HG02571 (cell line): ENCODE results near the gene KRT80.
"Not testable (repeated sequence)": the region's sequence is repeated elsewhere in the genome, so short reads cannot be mapped to it uniquely, and the experiment has no call there.

Source experiments
- ATAC-seq: cut with Tn5 transposase; IDR thresholded peaks from one replicate; pipeline ENCODE4 v1.9.1; 2021; ENCODE audit warnings: mild to moderate bottlenecking, moderate library complexity; ENCODE audit not compliant: unreplicated experiment

KRT80 gene

GRCh38 chr12:52191841-52192791, at the start of gene KRT80:
TSS of gene KRT80 (minus strand) at chr12:52192014. CDS start at chr12:52191902, 112 bp downstream.
- no peak for ATAC-seq

GRCh38 chr12:52241205-52241842, 49.5 kb upstream of the KRT80 start:
- ATAC-seq = no peak

GRCh38 chr12:52240247-52240646, 48.4 kb upstream of the KRT80 start:
- not testable (repeated sequence) for ATAC-seq

GRCh38 chr12:52239767-52240166, 48.0 kb upstream of the KRT80 start:
- no peak for ATAC-seq

GRCh38 chr12:52238916-52239646, 47.3 kb upstream of the KRT80 start:
- ATAC-seq = no peak

- ATAC-seq = no peak
Observed at GRCh38 chr12:52238207-52238840, 46.5 kb upstream of the KRT80 start.

- ATAC-seq = no peak
Observed at GRCh38 chr12:52236386-52237050, 44.7 kb upstream of the KRT80 start.

GRCh38 chr12:52235822-52236361, 44.1 kb upstream of the KRT80 start:
- ATAC-seq = no peak

GRCh38 chr12:52235001-52235764, 43.4 kb upstream of the KRT80 start:
- ATAC-seq = no peak

GRCh38 chr12:52234223-52234810, 42.5 kb upstream of the KRT80 start:
- ATAC-seq = no peak

- no peak for ATAC-seq
Observed at GRCh38 chr12:52233462-52234207, 41.8 kb upstream of the KRT80 start.

- no peak for ATAC-seq
Observed at GRCh38 chr12:52232674-52233461, 41.1 kb upstream of the KRT80 start, which contains the start of gene KRT7. TSS of gene KRT7 (plus strand) at chr12:52233243. CDS start at chr12:52233297, 54 bp downstream.

- ATAC-seq = no peak
Observed at GRCh38 chr12:52232203-52232673, 40.4 kb upstream of the KRT80 start.

GRCh38 chr12:52231305-52232202, 39.7 kb upstream of the KRT80 start:
- ATAC-seq = no peak

- no peak for ATAC-seq
Observed at GRCh38 chr12:52230364-52231281, 38.8 kb upstream of the KRT80 start.
